Measurements from ENCODE around the gene P4HA3.

The P4HA3 gene

DNA sequence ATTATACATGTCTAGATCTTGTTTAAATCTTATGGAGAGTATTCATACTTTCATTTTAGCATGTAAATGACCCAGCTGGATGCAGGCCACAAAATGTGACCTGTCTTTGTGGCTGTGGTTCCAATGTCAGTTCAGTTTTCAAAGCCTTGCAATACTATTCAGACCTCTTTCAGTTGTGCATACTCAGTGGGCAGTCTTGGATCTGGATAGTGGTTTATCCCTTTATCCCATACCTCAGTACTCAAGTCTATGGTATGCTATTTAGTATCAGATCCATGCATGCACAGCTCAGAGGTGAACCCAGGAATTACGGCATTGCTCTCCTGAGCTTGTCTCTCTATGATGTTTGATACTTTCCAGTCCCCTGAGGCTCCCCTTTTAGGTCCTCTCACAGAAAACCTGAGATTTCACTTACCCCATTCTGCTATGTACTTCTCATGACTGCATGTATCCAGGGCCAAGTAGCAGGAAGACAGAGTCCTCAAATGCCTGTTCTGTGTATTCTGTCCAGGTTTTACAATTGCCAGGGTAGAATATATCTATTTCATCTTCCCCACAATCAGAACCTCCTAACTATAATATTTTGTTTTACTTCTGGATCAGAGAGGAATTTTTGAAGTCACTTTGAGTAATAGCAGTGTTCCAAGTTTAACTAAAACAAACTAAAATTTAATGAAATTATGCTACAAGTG lies 6.9 kb upstream of the P4HA3 start:
- Histone ChIP-seq H3K79me2 (ENCODE audit: low read length) (no peaks in the 10 kb centered on the region), H3K4me1 (ENCODE audit: low read length) (peaks cover 8% of the 10 kb centered on the region), H3K36me3 (replicated peaks; ENCODE audit: low read depth, low read length) (no peaks in the 10 kb centered on the region), H3K27ac (ENCODE audit: low read length) (no peak overlapping the region), H3K9me3 (ENCODE audit: insufficient read depth, low read length) (peaks cover 8% of the 10 kb centered on the region), H3K27me3 (ENCODE audit: low read depth, low read length) (peaks cover 20% of the 10 kb centered on the region), H3K4me2 (ENCODE audit: low read length) (no peak overlapping the region), H4K20me1 (ENCODE audit: insufficient read depth, low read length) (no peaks in the 10 kb centered on the region), H2AFZ (ENCODE audit: low read depth, low read length) (no peak overlapping the region), H3K4me3 (ENCODE audit: low read length) (no peak overlapping the region), H3K9ac (ENCODE audit: low read length) (no peak overlapping the region)
- TF ChIP-seq EZH2phosphoT487 (IDR thresholded peaks at IDR 0.05; ENCODE audit: low read depth) = no peak
- no peak for TF ChIP-seq CTCF (IDR thresholded peaks at IDR 0.05; ENCODE audit: low read depth, low read length)

GRCh38 chr11:74316772-74317505 lies 5.5 kb upstream of the P4HA3 start:
- Histone ChIP-seq H3K9ac (ENCODE audit: low read length) (no peak overlapping the region), H3K4me3 (ENCODE audit: low read length) (no peak overlapping the region), H3K27me3 (ENCODE audit: low read depth, low read length) (peaks cover 25% of the 10 kb centered on the region), H3K79me2 (ENCODE audit: low read length) (no peaks in the 10 kb centered on the region), H3K9me3 (ENCODE audit: insufficient read depth, low read length) (peaks cover 8% of the 10 kb centered on the region), H4K20me1 (ENCODE audit: insufficient read depth, low read length) (no peaks in the 10 kb centered on the region), H3K4me2 (ENCODE audit: low read length) (no peak overlapping the region), H2AFZ (ENCODE audit: low read depth, low read length) (no peak overlapping the region), H3K4me1 (ENCODE audit: low read length) (peaks cover 7% of the 10 kb centered on the region), H3K27ac (ENCODE audit: low read length) (no peak overlapping the region), H3K36me3 (replicated peaks; ENCODE audit: low read depth, low read length) (no peaks in the 10 kb centered on the region)
- TF ChIP-seq CTCF (IDR thresholded peaks at IDR 0.05; ENCODE audit: low read depth, low read length) (no peak), EZH2phosphoT487 (IDR thresholded peaks at IDR 0.05; ENCODE audit: low read depth) (no peak)

DNA sequence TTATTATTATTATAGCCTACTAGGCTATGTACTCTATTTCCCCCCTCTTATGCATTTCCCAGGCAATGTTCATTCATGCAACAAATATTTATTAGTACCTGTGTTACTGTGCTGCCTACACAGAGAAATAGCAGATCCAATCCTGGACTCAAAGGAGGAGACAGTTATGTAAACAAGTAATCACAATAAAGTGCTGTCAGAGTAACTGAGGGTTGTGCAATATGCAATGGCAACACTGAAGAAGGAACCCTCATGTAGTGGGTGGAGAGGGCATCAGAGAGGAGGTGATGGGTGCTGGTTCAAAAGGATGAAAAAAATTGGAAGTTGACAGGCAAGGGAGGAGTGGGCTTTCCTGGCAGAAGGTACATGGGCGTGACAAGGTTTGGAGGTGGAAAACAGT lies 886 bp upstream of the P4HA3 start:
- TF ChIP-seq EZH2phosphoT487 (IDR thresholded peaks at IDR 0.05; ENCODE audit: low read depth) = no peak
- TF ChIP-seq CTCF (IDR thresholded peaks at IDR 0.05; ENCODE audit: low read depth, low read length) = no peak
- no peaks in the 10 kb centered on the region for H3K4me1 ChIP-seq (ENCODE audit: low read length)
- no peak overlapping the region for H3K4me3 ChIP-seq (ENCODE audit: low read length)
- peaks cover 29% of the 10 kb centered on the region for H3K27me3 ChIP-seq (ENCODE audit: low read depth, low read length)
- H2AFZ ChIP-seq (ENCODE audit: low read depth, low read length) = no peak overlapping the region
- no peak overlapping the region for H3K27ac ChIP-seq (ENCODE audit: low read length)
- H3K4me2 ChIP-seq (ENCODE audit: low read length) = no peak overlapping the region
- H3K9ac ChIP-seq (ENCODE audit: low read length) = no peak overlapping the region
- no peaks in the 10 kb centered on the region for H4K20me1 ChIP-seq (ENCODE audit: insufficient read depth, low read length)
- no peaks in the 10 kb centered on the region for H3K79me2 ChIP-seq (ENCODE audit: low read length)
- peaks cover 8% of the 10 kb centered on the region for H3K9me3 ChIP-seq (ENCODE audit: insufficient read depth, low read length)
- no peaks in the 10 kb centered on the region for H3K36me3 ChIP-seq (replicated peaks; ENCODE audit: low read depth, low read length)

DNA sequence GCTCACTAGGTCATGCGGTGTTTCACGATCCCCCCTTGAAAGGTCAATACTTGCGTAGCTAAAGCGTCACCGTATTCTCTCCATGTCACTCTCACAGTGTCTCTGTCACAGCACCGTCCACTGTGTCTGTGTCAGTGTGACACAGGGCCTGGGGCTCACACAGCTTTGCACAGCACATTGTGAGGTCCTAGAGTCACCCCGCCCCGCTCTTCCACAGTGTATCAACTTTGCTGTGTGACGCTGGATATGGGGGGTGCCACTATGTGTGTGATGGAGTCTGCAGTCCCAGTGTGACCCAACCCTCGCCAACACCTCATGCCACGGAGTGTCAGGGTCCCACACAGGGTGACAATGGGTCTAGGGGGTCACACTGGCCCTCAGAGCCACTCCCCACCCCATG lies 583 bp downstream of the P4HA3 start:
- Histone ChIP-seq H2AFZ (ENCODE audit: low read depth, low read length) (no peak overlapping the region), H3K4me1 (ENCODE audit: low read length) (no peaks in the 10 kb centered on the region), H3K27me3 (ENCODE audit: low read depth, low read length) (peaks cover 24% of the 10 kb centered on the region), H3K4me2 (ENCODE audit: low read length) (no peak overlapping the region), H3K36me3 (replicated peaks; ENCODE audit: low read depth, low read length) (no peaks in the 10 kb centered on the region), H3K4me3 (ENCODE audit: low read length) (no peak overlapping the region), H4K20me1 (ENCODE audit: insufficient read depth, low read length) (no peaks in the 10 kb centered on the region), H3K79me2 (ENCODE audit: low read length) (no peaks in the 10 kb centered on the region), H3K9ac (ENCODE audit: low read length) (no peak overlapping the region), H3K27ac (ENCODE audit: low read length) (no peak overlapping the region), H3K9me3 (ENCODE audit: insufficient read depth, low read length) (no peaks in the 10 kb centered on the region)
- TF ChIP-seq EZH2phosphoT487 (IDR thresholded peaks at IDR 0.05; ENCODE audit: low read depth) = no peak
- TF ChIP-seq CTCF (IDR thresholded peaks at IDR 0.05; ENCODE audit: low read depth, low read length) = no peak

Data from OCI-LY3 (cell line).